GM12891 (cell line): ENCODE data around the gene SUMO1.
"Not testable (repeated sequence)": the region's sequence is repeated elsewhere in the genome, so short reads cannot be mapped to it uniquely, and the experiment has no call there.

ENCODE experiments used
- POLR2AphosphoS5 ChIP-seq: IDR thresholded peaks from 2 replicates; pipeline ENCODE4 v1.6.1; 2011; ENCODE audit warnings: low read depth, low read length, control low read depth
- SPI1 ChIP-seq: IDR thresholded peaks from 2 replicates; pipeline ENCODE4 v1.6.1; 2011; ENCODE audit warnings: low read depth, low read length, control low read depth

- not testable (repeated sequence) for TF ChIP-seq POLR2AphosphoS5, SPI1
These were observed 9.3 kb upstream of the SUMO1 start for GRCh38 chr2:202247710-202248109.
